Esophagus squamous epithelium (tissue), 4 donors: Measurements from ENCODE around the gene TMEM19.

Experiments used
- POLR2A ChIP-seq, 4 donors: fragments of 450-650 bp; IDR thresholded peaks; one replicate each; pipeline ENCODE4 v1.6.1; 2017; ENCODE audit warnings: antibody characterized with exemption in 4 of 4, mild to moderate bottlenecking in 4 of 4, moderate library complexity in 3 of 4
- TF ChIP-seq, protein P1 (sequence below), 6 experiments: fragments of 450-650 bp in 4 of 6; fragments of 200-600 bp in 2 of 6; sonication (generic) in 2 of 6; IDR thresholded peaks; one replicate each; pipeline ENCODE4 v1.5.1; 2016 to 2019; ENCODE audit warnings: antibody characterized with exemption in 6 of 6, mild to moderate bottlenecking in 4 of 6, moderate library complexity in 4 of 6

GRCh38 chr12:71752891-71753290 lies 67.0 kb downstream of the TMEM19 start:
- TF ChIP-seq POLR2A (IDR thresholded peaks at IDR 0.05), result no peak
- TF ChIP-seq, protein P1, sequence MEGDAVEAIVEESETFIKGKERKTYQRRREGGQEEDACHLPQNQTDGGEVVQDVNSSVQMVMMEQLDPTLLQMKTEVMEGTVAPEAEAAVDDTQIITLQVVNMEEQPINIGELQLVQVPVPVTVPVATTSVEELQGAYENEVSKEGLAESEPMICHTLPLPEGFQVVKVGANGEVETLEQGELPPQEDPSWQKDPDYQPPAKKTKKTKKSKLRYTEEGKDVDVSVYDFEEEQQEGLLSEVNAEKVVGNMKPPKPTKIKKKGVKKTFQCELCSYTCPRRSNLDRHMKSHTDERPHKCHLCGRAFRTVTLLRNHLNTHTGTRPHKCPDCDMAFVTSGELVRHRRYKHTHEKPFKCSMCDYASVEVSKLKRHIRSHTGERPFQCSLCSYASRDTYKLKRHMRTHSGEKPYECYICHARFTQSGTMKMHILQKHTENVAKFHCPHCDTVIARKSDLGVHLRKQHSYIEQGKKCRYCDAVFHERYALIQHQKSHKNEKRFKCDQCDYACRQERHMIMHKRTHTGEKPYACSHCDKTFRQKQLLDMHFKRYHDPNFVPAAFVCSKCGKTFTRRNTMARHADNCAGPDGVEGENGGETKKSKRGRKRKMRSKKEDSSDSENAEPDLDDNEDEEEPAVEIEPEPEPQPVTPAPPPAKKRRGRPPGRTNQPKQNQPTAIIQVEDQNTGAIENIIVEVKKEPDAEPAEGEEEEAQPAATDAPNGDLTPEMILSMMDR (IDR thresholded peaks at IDR 0.05), result no peak
